ENCODE measurements around the gene PLXNA4. TPM values are rescaled to one million over a fixed set of nuclear protein-coding genes. Genes with fewer than 3 reads are reported as not detected.

The PLXNA4 gene
- total RNA-seq, 1 experiment from 2014 or later = 11.2 TPM

DNA sequence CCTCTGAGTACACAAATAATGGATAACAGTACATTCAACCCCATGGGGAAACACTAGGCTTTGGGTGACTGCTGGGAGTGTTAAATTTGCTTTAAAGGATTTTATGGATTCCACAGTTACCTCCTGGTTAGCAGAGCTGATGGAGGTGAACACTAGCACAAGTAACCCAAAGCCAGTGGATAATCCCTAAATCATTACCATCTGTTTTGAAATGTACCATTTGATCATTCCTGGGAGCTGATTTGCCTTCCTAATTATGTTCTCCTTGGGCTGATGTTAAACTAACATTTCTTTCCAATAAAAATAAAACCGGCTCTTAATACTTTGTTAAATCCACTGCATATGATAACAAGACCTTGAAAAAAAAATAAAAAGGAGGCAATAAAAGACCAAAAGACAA is 493.9 kb downstream of the PLXNA4 start:
- DNase-seq = no peak
- Histone ChIP-seq H3K4me1 (no peaks in the 10 kb centered on the region; the same call in 1 of the 2 replicates), H3K4me3 (no peak overlapping the region), H3K27me3 (no peaks in the 10 kb centered on the region), H3K9me3 (replicated peaks) (0 out of 2 replicates have a peak, but pooled peaks cover 3% of the 10 kb centered on the region), H3K36me3 (no peaks in the 10 kb centered on the region), H3K27ac (no peak overlapping the region)

DNA sequence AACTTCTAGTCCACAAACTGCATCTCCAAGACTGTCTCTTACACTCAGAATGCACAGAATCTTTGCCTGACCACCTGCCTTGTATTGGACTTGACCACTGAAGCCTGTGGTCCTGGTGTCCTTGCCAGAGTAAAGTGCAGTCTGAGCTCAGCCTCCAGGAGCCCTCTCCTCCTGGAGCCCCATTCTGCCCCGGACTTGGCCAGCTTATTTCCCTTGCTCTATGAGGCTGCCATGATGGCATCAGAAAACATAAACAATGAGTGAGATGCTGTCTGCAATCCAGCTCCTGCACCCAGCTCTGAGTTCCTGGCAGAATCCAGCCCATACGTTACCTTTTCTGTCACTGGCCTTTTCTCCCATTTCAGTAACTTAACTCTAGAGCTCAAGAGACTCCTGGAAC is 494.6 kb downstream of the PLXNA4 start:
- Histone ChIP-seq H3K36me3 (no peaks in the 10 kb centered on the region), H3K4me3 (no peak overlapping the region), H3K9me3 (replicated peaks) (0 out of 2 replicates have a peak, but pooled peaks cover 3% of the 10 kb centered on the region), H3K4me1 (no peaks in the 10 kb centered on the region; the same call in 1 of the 2 replicates), H3K27me3 (no peaks in the 10 kb centered on the region), H3K27ac (no peak overlapping the region)
- DNase-seq = no peak

DNA sequence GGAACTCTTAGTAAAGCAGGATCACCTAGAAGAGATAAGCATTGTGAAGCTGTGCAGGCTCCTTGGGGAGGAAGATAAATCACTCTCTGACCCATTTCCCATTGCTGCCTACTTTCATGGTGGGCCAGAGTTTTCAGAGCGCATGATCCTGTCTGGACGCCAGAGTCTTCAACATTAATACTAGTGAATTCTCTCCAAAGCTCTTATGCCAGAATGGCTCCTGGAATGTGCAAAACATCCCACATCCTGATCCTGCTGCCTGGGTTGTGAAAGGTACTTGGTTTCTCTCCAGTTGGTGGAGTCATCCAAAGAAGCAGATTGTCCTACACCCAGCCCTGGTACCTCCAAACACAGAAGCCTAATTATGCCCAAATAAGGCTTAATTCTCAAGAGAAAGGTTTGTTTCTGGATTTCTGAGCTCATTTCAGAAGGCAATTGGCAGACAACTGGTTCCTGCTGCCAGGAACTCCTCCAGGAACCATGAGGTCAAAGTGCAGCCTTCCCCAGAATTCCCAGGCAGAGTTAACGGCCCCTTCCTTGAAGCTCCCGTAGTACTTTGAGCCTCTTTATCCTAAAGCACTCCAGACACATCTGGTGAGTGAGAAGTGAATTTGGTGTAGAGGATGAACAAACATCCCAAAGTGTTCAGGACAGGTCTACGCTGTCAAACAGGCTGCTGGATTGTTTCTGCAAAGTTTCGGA is 495.2 kb downstream of the PLXNA4 start:
- Histone ChIP-seq H3K27me3 (no peaks in the 10 kb centered on the region), H3K9me3 (replicated peaks) (0 out of 2 replicates have a peak, but pooled peaks cover 3% of the 10 kb centered on the region), H3K4me3 (no peak overlapping the region), H3K4me1 (no peaks in the 10 kb centered on the region; the same call in 1 of the 2 replicates), H3K36me3 (no peaks in the 10 kb centered on the region), H3K27ac (no peak overlapping the region)
- no peak for DNase-seq

DNA sequence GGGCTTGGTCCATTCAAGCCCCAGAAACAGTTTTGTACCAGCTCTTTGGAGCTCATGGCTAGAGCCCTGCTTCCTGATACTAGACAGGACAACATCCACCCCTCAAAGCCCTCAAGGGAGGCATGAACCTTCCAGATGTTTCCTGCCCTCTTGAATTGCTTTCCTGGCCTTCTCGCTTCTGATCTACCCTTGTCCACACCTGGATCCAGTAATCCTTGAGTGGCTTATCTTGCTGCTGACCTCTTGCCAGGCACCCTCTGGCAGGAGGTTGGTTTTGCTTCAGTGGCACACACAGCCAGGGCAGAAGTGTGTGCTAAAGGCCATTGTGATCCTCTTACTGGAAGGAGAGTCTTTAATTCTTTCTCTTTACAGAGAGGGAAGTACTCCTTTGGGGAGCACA is 495.8 kb downstream of the PLXNA4 start:
- DNase-seq = no peak
- Histone ChIP-seq H3K36me3 (no peaks in the 10 kb centered on the region), H3K27me3 (no peaks in the 10 kb centered on the region)

DNA sequence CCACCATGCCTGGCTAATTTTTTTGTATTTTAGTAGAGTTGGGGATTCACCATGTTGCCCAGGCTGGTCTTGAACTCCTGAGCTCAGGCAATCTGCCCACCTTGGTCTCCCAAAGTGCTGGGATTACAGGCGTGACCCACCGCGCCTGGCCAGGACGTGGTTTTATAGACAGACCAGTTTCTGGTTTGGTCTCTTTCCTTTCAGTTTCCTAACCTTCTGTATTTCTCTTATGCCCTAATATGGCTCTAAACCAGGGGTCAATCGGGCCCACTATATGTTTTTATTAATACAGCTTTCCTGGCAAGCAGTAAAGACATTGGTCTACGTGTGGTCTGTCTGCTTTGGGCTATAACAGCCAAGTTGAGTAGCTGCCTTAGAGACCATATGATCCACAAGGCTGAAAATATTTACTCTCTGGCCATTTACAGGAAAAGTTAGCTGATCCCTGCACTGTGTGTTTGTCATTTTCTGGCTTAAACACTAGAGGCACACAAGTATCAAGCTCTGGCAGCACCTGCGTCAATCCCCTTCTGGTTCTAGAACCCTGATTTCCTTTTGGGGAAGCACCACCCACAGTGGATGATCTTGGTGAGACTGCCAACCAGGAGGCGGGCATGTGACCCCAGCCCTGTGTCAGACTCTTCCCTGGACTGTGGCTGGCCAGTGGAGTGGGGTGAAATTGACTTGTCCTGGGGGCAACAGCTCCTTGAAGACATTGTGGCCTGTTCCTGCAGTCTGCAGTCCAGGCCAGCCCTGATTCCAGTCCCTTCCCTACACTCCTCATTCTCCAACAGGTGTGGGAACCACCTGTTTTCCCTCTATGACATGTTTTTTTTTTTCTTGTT is 497.2 kb downstream of the PLXNA4 start:
- Histone ChIP-seq H3K4me1 (no peaks in the 10 kb centered on the region; the same call in 1 of the 2 replicates), H3K27me3 (no peaks in the 10 kb centered on the region), H3K36me3 (no peaks in the 10 kb centered on the region), H3K4me3 (no peak overlapping the region), H3K27ac (no peak overlapping the region), H3K9me3 (replicated peaks) (no peaks in the 10 kb centered on the region)
- no peak for DNase-seq

More for the DNA sequence above, 495.8 kb downstream of the PLXNA4 start:
- Histone ChIP-seq H3K4me3 (no peak overlapping the region), H3K4me1 (no peaks in the 10 kb centered on the region; the same call in 1 of the 2 replicates), H3K9me3 (replicated peaks) (0 out of 2 replicates have a peak, but pooled peaks cover 3% of the 10 kb centered on the region), H3K27ac (no peak overlapping the region)

DNA sequence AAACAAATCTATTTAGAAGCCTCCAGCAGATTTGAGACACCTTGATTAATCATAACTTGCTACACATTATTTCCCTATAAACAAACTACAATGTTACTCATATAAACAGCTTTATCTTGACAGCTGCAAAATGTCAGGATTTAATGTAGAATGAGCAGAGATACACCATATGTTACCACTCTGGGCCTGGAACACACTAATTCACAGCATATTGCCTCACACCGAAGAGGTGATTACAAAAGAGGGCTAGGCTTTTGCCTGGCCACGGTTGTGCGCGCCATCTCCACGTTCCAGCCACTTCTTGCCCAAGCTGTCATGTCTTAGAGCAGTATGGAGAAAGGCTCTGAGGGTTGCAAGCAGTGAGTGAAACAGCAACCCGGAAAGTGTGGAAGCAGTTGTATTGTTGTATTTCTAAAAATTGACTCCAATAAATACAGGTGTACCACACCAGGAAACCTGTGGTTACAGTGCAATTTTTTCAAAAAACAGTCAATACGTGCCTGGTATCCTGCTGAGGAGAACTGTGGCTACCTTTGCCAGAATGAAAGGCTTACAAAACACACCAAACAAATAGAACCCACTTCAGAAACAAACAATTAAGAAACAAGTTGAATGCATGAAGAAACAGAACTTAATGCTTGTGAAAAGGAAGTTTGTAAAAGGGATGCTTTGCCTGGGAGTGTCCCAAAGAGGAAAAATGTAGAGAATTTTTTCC is 498.1 kb downstream of the PLXNA4 start:
- no peak overlapping the region for H3K4me3 ChIP-seq
- DNase-seq = no peak
- H3K27me3 ChIP-seq = no peaks in the 10 kb centered on the region
- H3K9me3 ChIP-seq (replicated peaks) = no peaks in the 10 kb centered on the region
- H3K4me1 ChIP-seq = no peaks in the 10 kb centered on the region; the same call in 1 of the 2 replicates
- no peaks in the 10 kb centered on the region for H3K36me3 ChIP-seq
- H3K27ac ChIP-seq = no peak overlapping the region

DNA sequence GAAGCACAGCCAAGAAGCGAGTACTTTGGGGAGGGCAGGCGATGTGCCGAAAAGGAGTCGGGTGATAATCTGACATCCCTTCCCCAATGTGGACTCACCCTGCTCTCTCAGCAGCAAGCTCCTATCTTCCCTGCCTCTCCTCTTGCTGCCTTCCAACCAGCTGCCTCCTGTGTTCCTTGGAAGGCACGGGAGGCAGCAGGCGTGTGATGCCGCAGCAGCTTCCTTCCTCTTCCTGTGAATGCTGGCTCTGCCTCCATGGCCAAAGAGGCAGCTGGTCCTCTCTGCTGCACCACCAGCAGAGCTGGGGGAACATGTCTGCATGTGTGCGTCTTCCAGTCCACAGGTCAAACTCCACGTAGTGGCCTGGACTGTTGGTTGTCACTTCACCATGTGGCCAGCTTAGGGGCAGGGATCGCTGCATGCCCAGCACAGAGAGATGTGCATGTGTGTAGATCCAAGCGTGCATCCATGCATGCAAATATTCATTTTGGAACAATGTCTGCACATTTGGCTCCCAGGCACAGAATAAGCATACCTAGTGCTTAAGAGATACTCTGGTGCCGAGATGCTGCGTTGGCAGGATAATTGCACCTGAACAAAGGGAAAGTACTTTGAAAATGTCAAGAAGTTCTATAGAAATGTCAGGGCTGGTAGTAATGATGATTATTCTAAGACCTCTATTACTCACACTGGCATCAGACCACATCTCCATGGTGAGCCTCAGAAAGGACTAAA is 499.8 kb downstream of the PLXNA4 start:
- DNase-seq = no peak
- H3K9me3 ChIP-seq (replicated peaks) = no peaks in the 10 kb centered on the region
- no peak overlapping the region for H3K4me3 ChIP-seq
- no peaks in the 10 kb centered on the region for H3K36me3 ChIP-seq
- H3K4me1 ChIP-seq = no peaks in the 10 kb centered on the region
- no peak overlapping the region for H3K27ac ChIP-seq
- no peaks in the 10 kb centered on the region for H3K27me3 ChIP-seq

DNA sequence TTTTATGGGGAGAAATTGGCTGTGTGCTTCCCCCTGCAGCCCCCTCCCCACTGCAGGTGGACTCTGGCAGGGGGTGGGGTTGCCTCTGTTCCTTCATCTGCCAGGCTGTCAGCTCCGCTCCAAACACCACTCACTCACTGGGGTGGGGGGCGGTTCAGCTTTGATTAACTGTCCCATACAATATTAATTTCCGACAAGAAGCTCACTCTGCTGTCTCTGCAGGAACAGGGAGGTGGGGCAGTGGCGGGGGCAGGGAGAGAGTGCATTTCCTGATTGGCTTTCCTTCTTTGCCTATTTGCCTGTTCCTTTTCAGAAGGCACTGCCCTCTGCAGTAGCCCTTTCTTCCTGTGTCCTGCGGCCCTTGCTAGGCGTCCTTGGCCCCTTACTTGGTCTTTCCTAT is 500.8 kb downstream of the PLXNA4 start:
- DNase-seq = no peak
- no peaks in the 10 kb centered on the region for H3K27me3 ChIP-seq
- no peak overlapping the region for H3K27ac ChIP-seq
- no peaks in the 10 kb centered on the region for H3K9me3 ChIP-seq (replicated peaks)
- no peaks in the 10 kb centered on the region for H3K36me3 ChIP-seq
- no peak overlapping the region for H3K4me3 ChIP-seq
- no peaks in the 10 kb centered on the region for H3K4me1 ChIP-seq

DNA sequence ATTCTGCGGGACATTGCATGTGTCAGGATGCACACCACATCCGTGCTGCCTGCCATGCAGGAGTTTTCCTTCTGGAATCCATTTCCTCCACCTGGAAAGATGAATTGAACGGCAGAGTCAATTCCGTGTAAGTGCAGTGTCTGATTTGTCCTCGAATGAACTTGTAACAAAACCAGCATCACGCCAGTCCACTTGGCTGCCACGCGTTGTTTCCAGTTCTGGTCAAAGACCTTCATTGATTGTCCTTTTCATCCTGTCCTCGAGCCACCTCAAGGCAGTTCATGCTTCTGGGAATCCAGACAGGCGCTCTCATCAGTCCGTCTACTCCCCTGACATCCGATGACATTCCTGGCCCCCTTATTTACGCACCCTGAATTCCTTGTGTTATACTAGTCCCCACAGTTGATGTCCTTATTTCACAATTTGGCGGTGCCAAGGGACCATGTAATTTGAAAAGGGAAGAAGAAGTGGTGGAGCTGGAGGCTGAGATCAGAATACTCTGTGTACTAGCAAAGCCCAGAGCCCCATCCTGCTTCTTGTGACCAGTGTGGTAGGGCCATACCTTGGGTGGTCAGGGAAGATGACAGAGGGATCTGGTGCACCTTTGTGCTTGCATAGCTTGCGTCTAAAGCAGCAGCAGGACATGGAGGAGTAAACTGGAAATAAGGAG is 502.2 kb downstream of the PLXNA4 start:
- Histone ChIP-seq H3K4me3 (no peak overlapping the region), H3K27me3 (no peaks in the 10 kb centered on the region), H3K27ac (no peak overlapping the region), H3K9me3 (replicated peaks) (no peaks in the 10 kb centered on the region), H3K4me1 (no peaks in the 10 kb centered on the region), H3K36me3 (no peaks in the 10 kb centered on the region)
- DNase-seq = no peak
